ENCODE results near the gene ERMAP.

Gene ERMAP, protein sequence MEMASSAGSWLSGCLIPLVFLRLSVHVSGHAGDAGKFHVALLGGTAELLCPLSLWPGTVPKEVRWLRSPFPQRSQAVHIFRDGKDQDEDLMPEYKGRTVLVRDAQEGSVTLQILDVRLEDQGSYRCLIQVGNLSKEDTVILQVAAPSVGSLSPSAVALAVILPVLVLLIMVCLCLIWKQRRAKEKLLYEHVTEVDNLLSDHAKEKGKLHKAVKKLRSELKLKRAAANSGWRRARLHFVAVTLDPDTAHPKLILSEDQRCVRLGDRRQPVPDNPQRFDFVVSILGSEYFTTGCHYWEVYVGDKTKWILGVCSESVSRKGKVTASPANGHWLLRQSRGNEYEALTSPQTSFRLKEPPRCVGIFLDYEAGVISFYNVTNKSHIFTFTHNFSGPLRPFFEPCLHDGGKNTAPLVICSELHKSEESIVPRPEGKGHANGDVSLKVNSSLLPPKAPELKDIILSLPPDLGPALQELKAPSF

DNA sequence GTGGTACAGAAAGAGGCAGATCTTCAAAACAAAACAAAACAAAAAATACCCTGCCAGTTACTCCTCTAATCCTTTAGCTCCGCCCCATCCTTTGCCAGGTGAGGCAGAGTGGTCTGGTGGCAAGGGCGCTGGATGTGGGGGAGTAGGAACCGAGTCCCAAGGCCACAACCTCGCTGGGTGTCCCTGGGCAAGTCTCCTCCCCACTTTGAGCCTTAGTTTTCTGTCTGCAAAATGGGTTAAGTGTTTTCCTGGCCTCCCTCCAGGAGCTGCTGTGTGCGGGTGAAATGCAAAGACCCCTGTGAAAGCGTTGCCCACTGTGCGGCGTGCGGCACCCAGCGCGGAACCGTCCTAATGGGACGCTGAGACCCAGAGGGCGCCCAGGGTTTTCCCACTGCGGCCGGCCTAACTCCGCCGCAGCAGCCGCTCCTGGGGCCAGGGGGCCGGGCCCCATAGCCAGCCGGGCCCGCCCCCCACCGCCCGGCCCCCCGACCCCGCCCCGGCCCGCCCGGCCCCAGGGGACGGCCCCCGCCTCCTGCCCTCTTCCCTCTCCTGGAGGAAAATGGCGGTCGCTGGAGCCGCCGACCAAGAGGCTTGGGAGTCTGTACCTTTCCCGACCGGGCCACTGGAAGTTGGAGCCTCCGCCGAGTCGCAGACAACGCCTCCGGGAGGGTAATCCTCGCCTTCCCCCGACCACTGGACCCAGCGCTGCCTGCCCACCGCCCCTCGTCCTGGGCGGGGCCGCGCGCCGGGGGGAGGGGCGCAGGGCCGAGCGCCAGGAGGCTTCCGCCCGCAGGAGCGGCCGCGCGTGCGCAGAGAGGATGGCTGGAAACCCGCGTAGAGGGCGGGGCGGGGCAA, at the start of gene ERMAP, which contains the start of gene SVBP:
Gene ERMAP, plus strand, starts transcription at position 538 of the 855 bp plus-strand sequence. CDS start 13,327 bp downstream, outside the sequence.
Gene SVBP, minus strand, starts transcription at position 813 of the 855 bp plus-strand sequence. CDS start 853 bp downstream, outside the sequence.
- DNase-seq = peak; percentile 65 to 70

- DNase-seq = peak; percentile 24 to 28
Observed at GRCh38 chr1:42767510-42768000, 49.4 kb upstream of the ERMAP start.

DNA sequence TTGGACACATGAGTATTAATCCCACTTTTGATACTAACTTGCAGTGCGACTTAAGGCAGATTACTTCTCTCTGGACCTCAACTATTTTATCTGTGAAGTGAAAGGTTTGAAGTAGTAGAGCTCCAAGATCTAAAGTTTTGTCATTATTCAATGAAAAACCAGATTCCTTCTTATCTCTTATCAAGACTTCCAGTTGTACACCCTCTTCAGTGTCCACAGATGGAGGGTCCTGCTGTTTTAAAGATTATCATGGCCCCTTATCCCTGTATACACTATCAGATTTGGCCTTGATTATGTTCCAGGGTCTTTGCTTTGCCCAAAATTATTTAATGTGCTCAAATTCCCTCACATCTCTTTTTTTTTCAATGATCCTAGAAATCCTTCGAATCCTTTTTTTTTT, 48.8 kb upstream of the ERMAP start:
- DNase-seq = no peak

GRCh38 chr1:42769811-42770210, 47.1 kb upstream of the ERMAP start:
- DNase-seq = no peak

GRCh38 chr1:42773420-42773819, 43.5 kb upstream of the ERMAP start:
- no peak for DNase-seq

- DNase-seq = no peak
Observed at GRCh38 chr1:42774928-42775526, 41.9 kb upstream of the ERMAP start.

GRCh38 chr1:42776502-42776901, 40.4 kb upstream of the ERMAP start:
- DNase-seq = no peak

DNA sequence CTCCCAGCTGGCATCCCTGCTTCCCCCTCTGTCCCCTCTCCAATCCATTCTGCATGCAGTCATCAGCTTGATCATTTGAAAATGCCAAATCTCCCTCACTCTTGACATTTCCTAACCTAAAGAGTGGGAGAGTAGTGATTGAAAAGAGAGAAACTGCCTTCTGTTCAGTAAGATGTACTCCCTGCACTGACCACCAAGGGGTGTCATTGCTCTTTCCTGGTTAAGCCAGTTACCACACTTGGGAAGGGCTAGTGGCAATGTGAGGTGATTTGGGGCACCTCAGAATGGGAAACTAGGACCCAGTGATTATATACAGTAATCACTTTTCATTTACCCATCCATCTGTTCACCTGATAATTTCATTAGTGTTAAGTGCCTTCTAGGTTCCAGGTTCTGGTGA, 39.1 kb upstream of the ERMAP start:
- peak; percentile 47 to 72 for DNase-seq

DNA sequence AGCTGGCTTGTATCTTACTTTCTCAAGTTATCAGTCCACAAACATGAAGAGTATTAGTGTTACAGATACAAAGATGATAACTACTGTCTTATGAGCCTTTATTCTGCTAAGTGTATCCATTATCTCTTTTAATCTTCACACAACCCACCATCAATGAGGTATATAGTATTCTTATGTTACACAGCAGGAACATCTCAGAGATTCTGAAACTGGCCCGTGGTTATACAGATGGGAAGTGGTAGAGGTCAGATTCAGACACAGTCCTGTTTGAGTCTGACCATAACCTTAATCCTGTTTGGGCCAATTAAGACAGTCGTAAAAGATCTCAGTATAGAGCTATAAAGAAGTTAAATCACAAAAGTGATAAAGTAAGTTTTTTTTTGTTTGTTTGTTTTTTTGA, 37.2 kb upstream of the ERMAP start:
- DNase-seq = no peak

GRCh38 chr1:42780176-42780575, 36.7 kb upstream of the ERMAP start:
- DNase-seq = no peak

DNA sequence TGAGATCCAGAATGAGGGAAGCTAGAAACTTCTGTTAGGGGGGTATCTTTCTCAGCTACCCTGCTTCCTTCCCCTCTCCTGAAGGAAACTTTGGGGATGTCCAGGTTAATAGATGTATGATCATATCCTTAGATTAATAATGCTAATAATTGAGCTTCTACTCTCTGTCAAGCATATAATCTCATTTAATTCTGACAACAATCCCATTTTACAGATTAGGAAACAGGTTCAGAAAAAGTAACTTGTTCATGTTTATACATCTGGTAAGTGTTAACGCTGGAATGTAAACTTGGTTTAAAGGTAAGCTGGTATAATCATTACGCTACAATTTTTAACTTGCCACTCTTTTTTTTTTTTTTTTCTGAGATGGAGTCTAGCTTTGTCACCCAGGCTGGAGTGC, 33.8 kb upstream of the ERMAP start:
- DNase-seq = no peak

GRCh38 chr1:42784547-42784945, 32.4 kb upstream of the ERMAP start:
- no peak for DNase-seq

GRCh38 chr1:42784946-42785693, 31.8 kb upstream of the ERMAP start, which contains the start of gene TMEM269:
TSS of gene TMEM269 (plus strand) at chr1:42784991. CDS start at chr1:42789894, 4,903 bp downstream.
- DNase-seq = no peak

DNA sequence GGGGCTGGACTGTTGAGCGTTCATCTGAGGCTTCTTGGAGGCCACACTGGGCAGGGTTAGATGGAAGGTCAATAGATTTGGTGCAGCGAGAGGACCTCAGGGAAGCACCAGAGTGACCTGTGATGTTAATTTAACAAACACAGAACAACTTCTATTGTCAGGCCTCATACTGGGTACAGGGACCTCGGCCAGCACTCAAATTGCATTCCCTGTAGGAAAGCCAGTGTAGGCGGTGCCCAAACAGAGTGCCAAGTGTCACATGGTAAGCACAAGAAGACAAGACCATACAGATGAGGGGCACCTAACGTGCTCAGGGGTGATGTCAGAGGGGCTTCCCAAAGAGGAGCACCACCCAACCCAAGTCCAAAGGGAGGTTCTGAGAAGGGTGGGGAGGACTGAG, 30.8 kb upstream of the ERMAP start:
- DNase-seq = no peak

GRCh38 chr1:42788021-42788420, 28.9 kb upstream of the ERMAP start:
- no peak for DNase-seq

DNA sequence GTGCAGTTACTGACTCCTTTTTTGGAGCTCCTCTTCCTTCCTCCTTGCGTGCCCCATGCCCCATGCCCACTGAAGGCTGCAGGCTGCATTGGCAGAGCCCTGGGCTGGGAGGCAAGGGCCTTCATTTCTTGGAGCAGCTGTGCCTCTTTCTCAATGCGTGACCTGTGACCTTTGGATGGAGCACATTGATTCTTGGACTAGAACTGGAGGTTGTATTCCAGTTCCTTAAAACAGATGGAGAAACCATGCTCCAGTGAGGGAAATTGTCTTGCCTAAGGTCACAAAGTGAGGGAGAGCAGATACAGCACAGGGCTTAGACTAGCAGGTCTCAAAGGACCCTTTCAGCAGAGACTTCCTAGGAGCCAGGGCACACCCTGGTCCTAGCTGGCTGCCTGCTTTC, 23.1 kb upstream of the ERMAP start:
- no peak for DNase-seq

- no peak for DNase-seq
Observed at GRCh38 chr1:42797414-42797813, 19.5 kb upstream of the ERMAP start.

GRCh38 chr1:42797979-42798378, 18.9 kb upstream of the ERMAP start:
- DNase-seq = no peak

DNA sequence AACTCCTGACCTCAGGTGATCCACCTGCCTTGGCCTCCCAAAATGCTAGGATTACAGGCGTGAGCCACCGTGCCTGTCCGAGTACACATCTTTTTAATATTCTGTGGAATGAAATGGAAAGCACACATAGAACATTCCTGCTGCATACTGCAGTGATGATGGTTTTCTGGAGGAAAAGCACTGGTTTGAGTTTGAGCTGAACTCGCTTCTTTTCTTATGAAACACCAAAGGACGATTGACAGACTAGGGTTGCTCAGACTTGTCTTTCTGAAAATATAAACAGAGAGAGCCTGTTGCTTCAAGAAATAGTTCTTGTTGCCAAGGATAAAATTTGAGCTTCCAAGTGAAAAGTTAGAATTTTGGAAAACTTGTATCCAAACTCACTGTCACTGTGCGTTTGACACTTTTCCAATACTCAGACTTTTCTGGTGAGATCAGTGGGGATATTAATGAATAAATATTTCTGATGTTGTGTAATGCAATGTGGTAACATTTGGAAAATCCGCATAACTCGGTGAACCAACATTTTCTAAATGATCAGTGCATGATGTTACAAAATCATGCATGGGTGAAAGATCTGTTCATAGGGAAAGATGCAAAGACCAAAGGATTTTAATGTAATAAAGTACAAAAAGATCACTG, 15.0 kb upstream of the ERMAP start:
- DNase-seq = no peak

GRCh38 chr1:42806171-42806570, 10.8 kb upstream of the ERMAP start:
- DNase-seq = no peak

GRCh38 chr1:42806593-42806992, 10.3 kb upstream of the ERMAP start:
- DNase-seq = no peak

All from Kasumi-1 (cell line).